DND-41 (cell line): ENCODE data around the gene GPD1.

Source experiments
- ATAC-seq: fragments of 200-7000 bp; cut with Tn5 transposase; 3 replicates; pipeline ENCODE4 v1.9.1; 2021; ENCODE audit warnings: low read depth; ENCODE audit not compliant: insufficient read depth
- DNase-seq: peaks from one replicate; pipeline ENCODE4 v3.0.0-alpha.2; 2020
- H2AFZ ChIP-seq: 2 replicates; pipeline ENCODE4 v1.6.0; 2012; ENCODE audit warnings: low read depth, low read length
- H3K27ac ChIP-seq: 2 replicates; pipeline ENCODE4 v1.5.1; 2012; ENCODE audit warnings: low read length, inconsistent platforms
- H3K27me3 ChIP-seq: fragments of 200-600 bp; sonication (generic); 2 replicates; pipeline ENCODE4 v1.6.0; 2012; ENCODE audit warnings: low read length, mild to moderate bottlenecking, inconsistent platforms; ENCODE audit not compliant: insufficient read depth, poor library complexity
- H3K36me3 ChIP-seq: 2 replicates; pipeline ENCODE4 v1.5.1; 2012; ENCODE audit warnings: low read length, inconsistent platforms; ENCODE audit not compliant: insufficient read depth
- H3K4me1 ChIP-seq: 2 replicates; pipeline ENCODE4 v1.5.1; 2012; ENCODE audit warnings: mild to moderate bottlenecking, low read length; ENCODE audit not compliant: insufficient read depth
- H3K4me2 ChIP-seq: 2 replicates; pipeline ENCODE4 v1.6.0; 2012; ENCODE audit warnings: mild to moderate bottlenecking, moderate library complexity, low read length, inconsistent platforms; ENCODE audit not compliant: insufficient read depth
- H3K4me3 ChIP-seq, 2 experiments: fragments of 200-600 bp in 1 of 2; shearing (Covaris generic) in 1 of 2; 2 replicates each; pipeline ENCODE4 v1.5.1; 2012 to 2016; ENCODE audit warnings: inconsistent platforms in 2 of 2, low read length in 2 of 2, mild to moderate bottlenecking in 2 of 2, low read depth in 1 of 2, moderate library complexity in 1 of 2
- H3K79me2 ChIP-seq: 2 replicates; pipeline ENCODE4 v1.6.0; 2012; ENCODE audit warnings: low read length, inconsistent platforms; ENCODE audit not compliant: insufficient read depth
- H3K9ac ChIP-seq: 2 replicates; pipeline ENCODE4 v1.6.0; 2012; ENCODE audit warnings: low read depth, mild to moderate bottlenecking, inconsistent platforms, low read length, moderate library complexity
- H3K9me3 ChIP-seq: 2 replicates; pipeline ENCODE4 v1.5.1; 2012; ENCODE audit warnings: low read length, moderate library complexity, mild to moderate bottlenecking, inconsistent platforms; ENCODE audit not compliant: insufficient read depth, severe bottlenecking
- H4K20me1 ChIP-seq: 2 replicates; pipeline ENCODE4 v1.6.0; 2012; ENCODE audit warnings: low read length; ENCODE audit not compliant: insufficient read depth
- CTCF ChIP-seq: IDR thresholded peaks from 2 replicates; pipeline ENCODE4 v1.5.1; 2012; ENCODE audit warnings: borderline replicate concordance, low read length, moderate library complexity, mild to moderate bottlenecking; ENCODE audit not compliant: poor library complexity, severe bottlenecking; ENCODE audit errors: extremely low read depth
- EZH2 ChIP-seq: IDR thresholded peaks from 3 replicates; pipeline ENCODE4 v1.6.1; 2012; ENCODE audit warnings: borderline replicate concordance, low read depth, mild to moderate bottlenecking, moderate library complexity, low read length, inconsistent platforms; ENCODE audit not compliant: severe bottlenecking

Gene GPD1

DNA sequence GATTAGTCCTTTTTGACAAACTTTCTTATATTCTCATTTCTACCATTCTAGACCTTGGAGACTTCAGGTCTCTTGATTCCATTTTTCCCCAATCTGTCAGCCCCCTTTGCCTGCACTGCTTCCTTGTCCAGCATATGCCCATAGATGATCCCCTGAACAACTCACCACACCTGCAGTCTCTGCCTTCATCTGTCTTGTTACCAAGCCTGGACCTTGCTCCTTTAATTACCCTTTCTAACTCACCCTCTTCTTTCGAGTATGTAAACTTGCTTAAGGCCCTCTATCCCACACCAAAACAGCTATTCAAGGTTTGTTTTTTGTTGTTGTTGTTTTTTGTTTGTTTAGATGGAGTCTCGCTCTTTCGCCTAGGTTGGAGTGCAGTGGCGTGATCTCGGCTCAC lies 17.8 kb downstream of the GPD1 start:
- Histone ChIP-seq H3K79me2 (peaks cover 25% of the 10 kb centered on the region), H3K27ac (no peak overlapping the region), H3K4me3 (no peak overlapping the region), H4K20me1 (peaks cover 4% of the 10 kb centered on the region), H2AFZ (no peak overlapping the region), H3K4me2 (no peak overlapping the region), H3K4me1 (no peaks in the 10 kb centered on the region), H3K27me3 (no peaks in the 10 kb centered on the region), H3K9me3 (no peaks in the 10 kb centered on the region), H3K9ac (no peak overlapping the region), H3K36me3 (peaks cover 53% of the 10 kb centered on the region)
- DNase-seq (no peak), ATAC-seq (no peak)
- TF ChIP-seq EZH2 (no peak), CTCF (no peak)

- Histone ChIP-seq H3K36me3 (peaks cover 65% of the 10 kb centered on the region), H2AFZ (no peak overlapping the region)
- no peak for DNase-seq
These were observed 19.4 kb downstream of the GPD1 start for GRCh38 chr12:50123203-50123602.

GRCh38 chr12:50127546-50127945 lies 23.7 kb downstream of the GPD1 start:
- no peak overlapping the region for H3K9ac ChIP-seq
- no peak overlapping the region for H3K4me3 ChIP-seq
- H2AFZ ChIP-seq: no peak overlapping the region
- no peaks in the 10 kb centered on the region for H3K4me1 ChIP-seq
- H3K4me2 ChIP-seq: no peak overlapping the region
- no peak overlapping the region; the same call in 1 of the 2 replicates for H3K27ac ChIP-seq
- 0 out of 2 replicates have a peak, but pooled peaks cover 2% of the 10 kb centered on the region for H4K20me1 ChIP-seq
- no peak for TF ChIP-seq EZH2
- no peak for TF ChIP-seq CTCF
- H3K79me2 ChIP-seq: 0 out of 2 replicates have a peak, but pooled peaks cover 2% of the 10 kb centered on the region
- H3K36me3 ChIP-seq: peaks cover 70% of the 10 kb centered on the region
- H3K9me3 ChIP-seq: no peaks in the 10 kb centered on the region
- no peak for ATAC-seq
- no peaks in the 10 kb centered on the region for H3K27me3 ChIP-seq
- DNase-seq: no peak

More at GRCh38 chr12:50123203-50123602, 19.4 kb downstream of the GPD1 start:
- Histone ChIP-seq H3K79me2 (peaks cover 16% of the 10 kb centered on the region), H3K4me2 (no peak overlapping the region), H3K4me3 (no peak overlapping the region), H3K9ac (no peak overlapping the region), H4K20me1 (peaks cover 4% of the 10 kb centered on the region), H3K9me3 (no peaks in the 10 kb centered on the region), H3K27me3 (no peaks in the 10 kb centered on the region), H3K4me1 (no peaks in the 10 kb centered on the region), H3K27ac (no peak overlapping the region)
- ATAC-seq: no peak
- TF ChIP-seq CTCF (no peak), EZH2 (no peak)

DNA sequence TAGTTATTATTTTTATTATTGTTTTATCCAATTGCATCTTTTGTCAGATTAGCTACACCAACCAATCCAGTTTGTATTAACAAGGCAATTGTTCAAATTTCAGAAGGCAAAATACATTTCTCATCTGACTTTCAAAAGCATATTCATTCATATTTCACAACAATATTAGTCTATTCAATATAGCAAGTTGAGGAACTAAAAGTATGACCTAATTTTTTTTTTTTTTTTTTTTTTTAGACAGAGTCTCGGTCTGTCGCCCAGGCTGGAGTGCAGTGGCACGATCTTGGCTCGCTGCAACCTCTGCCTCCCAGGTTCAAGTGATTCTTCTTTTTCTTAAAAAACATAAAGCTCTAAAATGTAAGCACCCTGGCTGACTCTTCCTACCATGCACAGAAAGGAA lies 25.5 kb downstream of the GPD1 start:
- Histone ChIP-seq H3K27me3 (no peaks in the 10 kb centered on the region), H3K4me1 (no peaks in the 10 kb centered on the region), H4K20me1 (0 out of 2 replicates have a peak, but pooled peaks cover 2% of the 10 kb centered on the region), H3K27ac (no peak overlapping the region), H3K4me2 (no peak overlapping the region), H3K79me2 (0 out of 2 replicates have a peak, but pooled peaks cover 2% of the 10 kb centered on the region), H2AFZ (no peak overlapping the region), H3K9me3 (no peaks in the 10 kb centered on the region), H3K9ac (no peak overlapping the region), H3K36me3 (peaks cover 72% of the 10 kb centered on the region), H3K4me3 (no peak overlapping the region)
- TF ChIP-seq EZH2: no peak
- TF ChIP-seq CTCF: no peak
- ATAC-seq: no peak
- no peak for DNase-seq
